Measurements from ENCODE around the gene UBA1. TPM values are rescaled to one million over a fixed set of nuclear protein-coding genes. Genes with fewer than 3 reads are reported as not detected.

Gene UBA1
- total and polyA plus RNA-seq, 10 of the 15 experiments (the other 5 are each of a cell fraction or from before 2014, with no cell fraction given) = 60.4 to 314 (median 216) TPM

- Histone ChIP-seq H2AFZ (ENCODE audit: control insufficient read depth, low read depth, low read length) (no peak overlapping the region), H3K4me1 (ENCODE audit: control insufficient read depth, insufficient read depth, low read length) (no peaks in the 10 kb centered on the region), H3K36me3 (ENCODE audit: control insufficient read depth in 2 of 2, insufficient read depth in 2 of 2, low read length in 1 of 2) (no peaks in the 10 kb centered on the region; a peak in 1 of 4 replicates), H3K4me3 (no peak overlapping the region), H3K4me2 (ENCODE audit: control insufficient read depth, insufficient read depth) (no peak overlapping the region), H3K27ac (ENCODE audit: control insufficient read depth, insufficient read depth) (no peak overlapping the region; the same call in 1 of the 2 replicates), H4K20me1 (ENCODE audit: control insufficient read depth, insufficient read depth) (no peaks in the 10 kb centered on the region), H3K9ac (ENCODE audit: control insufficient read depth, insufficient read depth, low read length) (peak overlapping the region; percentile 76), H3K27me3 (replicated peaks in 1 of 2; ENCODE audit: control insufficient read depth in 2 of 2, insufficient read depth in 2 of 2, low read length in 1 of 2) (no peaks in the 10 kb centered on the region), H3K9me3 (replicated peaks; ENCODE audit: control insufficient read depth, insufficient read depth, low read length) (no peaks in the 10 kb centered on the region), H3K79me2 (ENCODE audit: control insufficient read depth, insufficient read depth, low read length) (peaks cover 16% of the 10 kb centered on the region)
- intact Hi-C loops (cut with micrococcal nuclease; ENCODE audit: unreplicated experiment) = loop anchor here (5.0 kb wide), 1 partner anchor 128 kb away; no protein-coding TSS in a partner anchor
- WGBS (ENCODE audit: insufficient coverage, insufficient replicate concordance, low lambda C conversion rate, missing lambda C conversion rate) = 33% methylated on average over 3 of the region's 3 CpGs
- ChIA-PET SMC1A (ENCODE audit: uncharacterized antibody, unreplicated experiment) (no interaction called here), POLR2A (no interaction called here), RAD21 (ENCODE audit: unreplicated experiment) (no interaction called here), CTCF (interaction anchor here (1.1 kb wide), 1 partner anchor 149 kb away, joined by 3 read pairs; no protein-coding TSS in a partner anchor)
- FAIRE-seq (no peak), DNase-seq (ENCODE audit: low read depth, low spot score) (no peak), ATAC-seq (no peak)
- TF ChIP-seq MYB (IDR thresholded peaks at IDR 0.05; ENCODE audit: borderline replicate concordance, low read depth, low read length) = no peak
- no peak for TF ChIP-seq NR2F1 (conservative IDR thresholded peaks at IDR 0.05)
- TF ChIP-seq BCLAF1 (IDR thresholded peaks at IDR 0.05) = no peak
- peak; percentile 69 for TF ChIP-seq ATF7 (IDR thresholded peaks at IDR 0.05; ENCODE audit: low read depth)
- BruUV-seq (replicated peaks) = no TSS peak
- in situ Hi-C loops (cut with MboI) = no loop called here
Measured at GRCh38 chrX:47234583-47234982, 41.0 kb downstream of the UBA1 start.

GRCh38 chrX:47235691-47236103 lies 42.1 kb downstream of the UBA1 start:
- no peaks in the 10 kb centered on the region for H3K27me3 ChIP-seq (replicated peaks in 1 of 2; ENCODE audit: control insufficient read depth in 2 of 2, insufficient read depth in 2 of 2, low read length in 1 of 2)
- H3K4me2 ChIP-seq (ENCODE audit: control insufficient read depth, insufficient read depth) = no peak overlapping the region
- 93% methylated on average over 4 of the region's 4 CpGs for WGBS (ENCODE audit: insufficient coverage, insufficient replicate concordance, low lambda C conversion rate, missing lambda C conversion rate)
- RAD21 ChIA-PET (ENCODE audit: unreplicated experiment) = no interaction called here
- SMC1A ChIA-PET (ENCODE audit: uncharacterized antibody, unreplicated experiment) = no interaction called here
- no peaks in the 10 kb centered on the region; a peak in 3 of 4 replicates for H3K36me3 ChIP-seq (ENCODE audit: control insufficient read depth in 2 of 2, insufficient read depth in 2 of 2, low read length in 1 of 2)
- H3K27ac ChIP-seq (ENCODE audit: control insufficient read depth, insufficient read depth) = no peak overlapping the region
- no peaks in the 10 kb centered on the region for H3K9me3 ChIP-seq (replicated peaks; ENCODE audit: control insufficient read depth, insufficient read depth, low read length)
- no peak for DNase-seq (ENCODE audit: low read depth, low spot score)
- peaks cover 16% of the 10 kb centered on the region for H3K79me2 ChIP-seq (ENCODE audit: control insufficient read depth, insufficient read depth, low read length)
- no peak overlapping the region for H3K9ac ChIP-seq (ENCODE audit: control insufficient read depth, insufficient read depth, low read length)
- BruUV-seq (replicated peaks) = no TSS peak
- no peaks in the 10 kb centered on the region for H3K4me1 ChIP-seq (ENCODE audit: control insufficient read depth, insufficient read depth, low read length)
- no peak overlapping the region for H2AFZ ChIP-seq (ENCODE audit: control insufficient read depth, low read depth, low read length)
- intact Hi-C loops (cut with micrococcal nuclease; ENCODE audit: unreplicated experiment) (no loop called here), in situ Hi-C loops (cut with MboI) (no loop called here)
- H3K4me3 ChIP-seq = no peak overlapping the region
- POLR2A ChIA-PET = no interaction called here
- no peak for ATAC-seq
- CTCF ChIA-PET = interaction anchor here (1.1 kb wide), 1 partner anchor 148 kb away, joined by 3 read pairs; no protein-coding TSS in a partner anchor
- no peaks in the 10 kb centered on the region for H4K20me1 ChIP-seq (ENCODE audit: control insufficient read depth, insufficient read depth)
- no peak for FAIRE-seq
- TF ChIP-seq POLR2AphosphoS5 (IDR thresholded peaks at IDR 0.05; ENCODE audit: low read length) (no peak), TARDBP (IDR thresholded peaks at IDR 0.05; ENCODE audit: borderline replicate concordance) (no peak), NFXL1 (IDR thresholded peaks at IDR 0.05; ENCODE audit: borderline replicate concordance) (no peak), TCF7 (IDR thresholded peaks at IDR 0.05; ENCODE audit: borderline replicate concordance) (no peak), SMC3 (IDR thresholded peaks at IDR 0.05; ENCODE audit: borderline replicate concordance, low read length) (no peak), SUZ12 (IDR thresholded peaks at IDR 0.05; ENCODE audit: unreplicated experiment) (no peak), E4F1 (IDR thresholded peaks at IDR 0.05; ENCODE audit: borderline replicate concordance, partially characterized antibody) (no peak)

Data from GM12878 (cell line).